Endodermal cell (in vitro differentiated cells): ENCODE measurements around the gene LIM2. TPM values are rescaled to one million over a fixed set of nuclear protein-coding genes. Genes with fewer than 3 reads are reported as not detected.
A peak's percentile ranks its signal among the peaks of the same experiment; 100 is the strongest.
"Not testable (repeated sequence)": the region's sequence is repeated elsewhere in the genome, so short reads cannot be mapped to it uniquely, and the experiment has no call there.

Experiments used
- DNase-seq: peaks from one replicate; pipeline ENCODE4 v3.0.0-alpha.2; 2017
- H3K27ac ChIP-seq: 2 replicates; pipeline ENCODE4 v1.5.1; 2013; ENCODE audit warnings: mild to moderate bottlenecking, low read depth, low read length, moderate library complexity
- H3K27me3 ChIP-seq: 2 replicates; pipeline ENCODE4 v1.6.1; 2013; ENCODE audit warnings: mild to moderate bottlenecking, low read length, moderate library complexity; ENCODE audit not compliant: insufficient read depth, control insufficient read depth, poor library complexity, severe bottlenecking
- H3K36me3 ChIP-seq: 2 replicates; pipeline ENCODE4 v1.7.0; 2013; ENCODE audit warnings: mild to moderate bottlenecking, low read length, moderate library complexity; ENCODE audit not compliant: control insufficient read depth, insufficient read depth
- H3K4me1 ChIP-seq: one replicate; pipeline ENCODE4 v1.7.0; 2013; ENCODE audit warnings: low read length; ENCODE audit not compliant: control insufficient read depth, insufficient read depth
- H3K4me3 ChIP-seq: 2 replicates; pipeline ENCODE4 v1.5.1; 2013; ENCODE audit warnings: mild to moderate bottlenecking, low read length, moderate library complexity
- H3K9ac ChIP-seq: 2 replicates; pipeline ENCODE4 v1.6.1; 2013; ENCODE audit warnings: mild to moderate bottlenecking, low read length, moderate library complexity; ENCODE audit not compliant: poor library complexity, severe bottlenecking; ENCODE audit errors: extremely low read depth
- H3K9me3 ChIP-seq: 2 replicates; pipeline ENCODE4 v1.6.1; 2013; ENCODE audit warnings: mild to moderate bottlenecking, low read length, moderate library complexity; ENCODE audit not compliant: control insufficient read depth
- H3K27ac Mint-ChIP-seq: 2 replicates; pipeline ENCODE4 v1.8.0; 2020; ENCODE audit warnings: mixed read lengths
- H3K27me3 Mint-ChIP-seq: 2 replicates; pipeline ENCODE4 v1.8.0; 2021; ENCODE audit warnings: mild to moderate bottlenecking, mixed read lengths; ENCODE audit not compliant: insufficient read depth
- H3K36me3 Mint-ChIP-seq: 2 replicates; pipeline ENCODE4 v1.8.0; 2020; ENCODE audit warnings: low read depth, mixed read lengths
- H3K4me1 Mint-ChIP-seq: 2 replicates; pipeline ENCODE4 v1.8.0; 2020; ENCODE audit warnings: mixed read lengths
- H3K4me3 Mint-ChIP-seq: 2 replicates; pipeline ENCODE4 v1.8.0; 2020; ENCODE audit warnings: mild to moderate bottlenecking, moderate library complexity, mixed read lengths
- H3K9me3 Mint-ChIP-seq: 2 replicates; pipeline ENCODE4 v1.8.0; 2020; ENCODE audit warnings: mild to moderate bottlenecking, mixed read lengths
- CTCF ChIP-seq: fragments of 200-600 bp; sonication (generic); conservative IDR thresholded peaks from 2 replicates; pipeline ENCODE4 v1.5.0; 2021; ENCODE audit warnings: antibody characterized with exemption, mild to moderate bottlenecking
- WGBS, 2 experiments: methylation state at CpG; one replicate each; pipeline versions ENCODE4 v1.1.5 to v1.1.7; 2013; ENCODE audit warnings: missing lambda C conversion rate in 2 of 2, mixed read lengths in 1 of 2; ENCODE audit not compliant: insufficient coverage in 1 of 2, insufficient read length in 1 of 2; 5-methylcytosine and 5-hydroxymethylcytosine counted together
- total RNA-seq, 2 donors: library from RNA; stranded (reverse); fragmentation: NEBNext Ultra II Directional in 1 of 2; extraction: Animal tissue kit (Norgen Biotek cat#: 25700) in 1 of 2; gene quantifications; 2 replicates in 1 of 2; 3 replicates in 1 of 2; pipeline ENCODE4 v1.2.1, GENCODE V29; 2021

The LIM2 gene
- total RNA-seq, 2 donors from 2014 or later = not detected

- 8 to 10% methylated on average over 7 to 19 of the region's 19 CpGs for WGBS, 2 experiments
- H3K4me1 Mint-ChIP-seq = no peaks in the 10 kb centered on the region
- TF ChIP-seq CTCF = peak; percentile 99
- peak; percentile 99 for DNase-seq
- Histone ChIP-seq H3K27me3 (peaks cover 8% of the 10 kb centered on the region), H3K9me3 (no peaks in the 10 kb centered on the region), H3K4me3 (no peak overlapping the region), H3K36me3 (no peaks in the 10 kb centered on the region), H3K9ac (no peak overlapping the region), H3K27ac (no peak overlapping the region), H3K4me1 (no peaks in the 10 kb centered on the region)
- no peak overlapping the region for H3K27ac Mint-ChIP-seq
- H3K36me3 Mint-ChIP-seq = no peaks in the 10 kb centered on the region
- H3K4me3 Mint-ChIP-seq = no peak overlapping the region
- no peaks in the 10 kb centered on the region for H3K9me3 Mint-ChIP-seq
- H3K27me3 Mint-ChIP-seq = peaks cover 42% of the 10 kb centered on the region
Measured at GRCh38 chr19:51422053-51422448, 34.3 kb upstream of the LIM2 start.

GRCh38 chr19:51421229-51422052 is 33.7 kb upstream of the LIM2 start:
- H3K36me3 ChIP-seq = no peaks in the 10 kb centered on the region
- Mint-ChIP-seq H3K36me3 (no peaks in the 10 kb centered on the region), H3K27me3 (peaks cover 38% of the 10 kb centered on the region), H3K4me1 (no peaks in the 10 kb centered on the region), H3K27ac (no peak overlapping the region), H3K9me3 (no peaks in the 10 kb centered on the region), H3K4me3 (no peak overlapping the region)
- no peaks in the 10 kb centered on the region for H3K9me3 ChIP-seq
- H3K9ac ChIP-seq = no peak overlapping the region
- H3K27me3 ChIP-seq = peaks cover 8% of the 10 kb centered on the region
- no peaks in the 10 kb centered on the region for H3K4me1 ChIP-seq
- DNase-seq = no peak
- no peak overlapping the region for H3K27ac ChIP-seq
- TF ChIP-seq CTCF = no peak
- H3K4me3 ChIP-seq = no peak overlapping the region
- 0 to 25% methylated on average over 3 to 35 of the region's 39 CpGs for WGBS, 2 experiments

- H3K27ac ChIP-seq, H3K36me3 ChIP-seq, H3K9me3 Mint-ChIP-seq, H3K4me1 ChIP-seq, H3K4me3 ChIP-seq, H3K9ac ChIP-seq, H3K36me3 Mint-ChIP-seq, H3K27ac Mint-ChIP-seq, H3K27me3 ChIP-seq, H3K4me1 Mint-ChIP-seq, H3K9me3 ChIP-seq, DNase-seq, H3K4me3 Mint-ChIP-seq: not testable (repeated sequence)
- H3K27me3 Mint-ChIP-seq = peaks cover 33% of the 10 kb centered on the region
- WGBS, 2 experiments = 86 to 89% methylated on average over 9 to 11 of the region's 11 CpGs
Measured at GRCh38 chr19:51420511-51420910, 32.7 kb upstream of the LIM2 start.
